GM10248 (cell line): Measurements from ENCODE around the gene CKS2.

ENCODE experiments used
- CTCF ChIA-PET: fragments of 300-600 bp; sonication (Branson Sonifier 250); formaldehyde crosslinking; extraction: SDS; loops from one replicate; lab custom pipeline; 2021; ENCODE audit warnings: antibody characterized with exemption; lab: Yijun Ruan, JAX
- POLR2A ChIA-PET: fragments of 350-650 bp; sonication (Branson Sonifier 250); formaldehyde crosslinking; extraction: SDS; loops from one replicate; lab custom pipeline; 2020; ENCODE audit warnings: antibody characterized with exemption; lab: Yijun Ruan, JAX
- DNase-seq: peaks from one replicate; pipeline ENCODE4 v3.0.0; 2012; ENCODE audit errors: extremely low spot score
- CTCF ChIP-seq: IDR thresholded peaks from 2 replicates; pipeline ENCODE4 v1.5.1; 2012; ENCODE audit warnings: mild to moderate bottlenecking, low read depth; ENCODE audit errors: extremely low read depth, missing control alignments, control extremely low read depth

CKS2 gene

GRCh38 chr9:89309608-89310474, 1.2 kb upstream of the CKS2 start:
- ChIA-PET POLR2A (interaction anchor here (0.7 to 0.9 kb wide), 3 partner anchors 9 to 321 kb away, joined by 3 to 4 read pairs (median 3); partner anchors contain the start of gene SECISBP2), CTCF (interaction anchor here (1.0 kb wide), 1 partner anchor 9 kb away, joined by 3 read pairs; the partner anchor contains the start of gene SECISBP2)
- DNase-seq: no peak
- TF ChIP-seq CTCF: no peak

DNA sequence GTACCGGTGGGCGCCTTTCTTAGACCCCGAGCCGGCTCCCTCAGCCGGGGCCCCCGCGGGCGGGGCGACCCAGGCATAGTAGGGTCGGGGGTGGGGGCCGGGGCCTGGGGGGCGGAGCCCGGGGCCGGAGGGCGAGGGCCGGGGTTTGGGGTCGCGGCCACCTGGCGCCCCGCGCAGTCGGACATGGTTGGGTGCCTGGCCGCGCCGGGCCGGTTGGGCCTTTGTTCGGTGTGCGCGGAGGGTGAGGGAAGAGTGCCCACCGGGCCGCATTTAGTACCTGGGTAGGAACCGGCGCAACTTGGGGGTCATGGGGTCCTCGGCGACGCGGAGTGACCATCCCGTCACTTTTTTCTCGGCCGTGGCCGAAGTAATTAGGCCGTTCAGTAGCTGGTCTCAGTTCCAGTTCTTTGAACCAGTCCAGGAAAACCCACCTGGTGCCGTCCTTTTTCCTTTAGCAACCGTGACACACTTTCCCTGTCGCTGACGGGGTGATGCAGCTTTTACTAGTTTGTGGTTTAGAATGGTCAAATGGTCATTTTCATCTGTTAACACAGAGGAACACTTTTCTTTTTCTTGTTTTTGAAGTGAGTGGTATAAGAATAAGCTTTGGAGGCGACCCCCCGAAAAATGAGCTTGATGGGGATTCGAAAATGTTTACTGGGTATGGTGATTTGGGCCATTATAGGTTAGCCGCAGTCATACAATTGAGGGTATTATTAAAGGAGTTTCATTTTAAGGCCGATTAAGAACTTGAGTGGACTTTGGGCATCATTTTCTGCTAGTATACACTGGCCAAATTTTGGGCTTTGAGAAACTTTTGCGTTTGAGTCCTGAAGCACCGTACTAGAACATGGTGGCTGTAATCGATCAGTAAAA, 589 bp downstream of the CKS2 start:
- DNase-seq: no peak
- no peak for TF ChIP-seq CTCF
- POLR2A ChIA-PET: no interaction called here
- CTCF ChIA-PET: no interaction called here

DNA sequence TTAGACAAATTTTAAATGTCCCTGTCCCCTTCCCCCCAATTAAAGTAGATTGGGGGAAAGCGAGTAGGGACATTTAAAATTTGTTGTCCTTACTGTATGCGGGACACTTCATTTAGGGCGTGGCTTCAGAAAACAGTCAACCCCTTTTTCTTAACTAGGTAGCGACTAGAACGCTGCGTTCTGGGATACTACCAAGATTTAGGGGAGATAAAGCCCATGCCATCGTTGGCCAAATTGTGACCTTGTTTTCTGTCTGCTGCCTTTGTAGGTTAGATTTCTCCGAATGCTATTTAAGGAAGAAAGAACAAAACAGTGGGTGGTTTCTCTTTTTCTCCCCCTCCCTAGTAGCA, 1.2 kb downstream of the CKS2 start:
- ChIA-PET CTCF (no interaction called here), POLR2A (no interaction called here)
- TF ChIP-seq CTCF: no peak
- no peak for DNase-seq

- CTCF ChIA-PET: interaction anchor here (1.5 kb wide), 1 partner anchor 235 kb away, joined by 7 read pairs; no protein-coding TSS in a partner anchor
- POLR2A ChIA-PET: interaction anchor here (1.1 to 1.3 kb wide), 2 partner anchors 11 to 92 kb away, joined by 3 read pairs; no protein-coding TSS in a partner anchor
These were observed 2.8 kb downstream of the CKS2 start for GRCh38 chr9:89313842-89314241.

DNA sequence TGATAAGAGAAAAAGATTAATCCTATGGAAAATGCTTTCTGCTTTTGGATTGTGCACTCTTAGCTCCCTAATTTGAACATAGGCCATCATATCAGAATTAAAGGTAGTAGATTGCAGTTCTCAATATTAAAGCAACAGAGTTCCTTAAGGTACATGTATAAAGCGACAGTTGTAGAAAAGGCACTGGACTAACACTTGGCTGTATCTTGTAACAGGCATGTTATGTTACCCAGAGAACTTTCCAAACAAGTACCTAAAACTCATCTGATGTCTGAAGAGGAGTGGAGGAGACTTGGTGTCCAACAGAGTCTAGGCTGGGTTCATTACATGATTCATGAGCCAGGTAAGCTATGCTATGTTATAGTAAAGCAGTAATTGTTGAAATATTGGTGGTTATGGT, 4.0 kb downstream of the CKS2 start:
- TF ChIP-seq CTCF: no peak
- POLR2A ChIA-PET: no interaction called here
- CTCF ChIA-PET: interaction anchor here (1.5 kb wide), 1 partner anchor 234 kb away, joined by 7 read pairs; no protein-coding TSS in a partner anchor
- DNase-seq: no peak

More at GRCh38 chr9:89313842-89314241, 2.8 kb downstream of the CKS2 start:
- no peak for DNase-seq
- no peak for TF ChIP-seq CTCF

- TF ChIP-seq CTCF: no peak
- DNase-seq: no peak
- ChIA-PET CTCF (no interaction called here), POLR2A (no interaction called here)
These were observed 4.5 kb downstream of the CKS2 start for GRCh38 chr9:89315482-89315881.
